GM19324 (cell line): ENCODE measurements around the gene OR2K2.
"Not testable (repeated sequence)": the region's sequence is repeated elsewhere in the genome, so short reads cannot be mapped to it uniquely, and the experiment has no call there.

Experiments
- ATAC-seq: cut with Tn5 transposase; IDR thresholded peaks from one replicate; pipeline ENCODE4 v1.9.1; 2021; ENCODE audit warnings: mild to moderate bottlenecking, moderate library complexity; ENCODE audit not compliant: unreplicated experiment, low FRiP score

OR2K2 gene

GRCh38 chr9:111298731-111299598 is 31.1 kb downstream of the OR2K2 start:
- no peak for ATAC-seq

- no peak for ATAC-seq
These were observed 31.9 kb downstream of the OR2K2 start for GRCh38 chr9:111298111-111298510.

GRCh38 chr9:111297066-111297824 is 32.8 kb downstream of the OR2K2 start:
- no peak for ATAC-seq

GRCh38 chr9:111294691-111295451 is 35.2 kb downstream of the OR2K2 start:
- no peak for ATAC-seq

DNA sequence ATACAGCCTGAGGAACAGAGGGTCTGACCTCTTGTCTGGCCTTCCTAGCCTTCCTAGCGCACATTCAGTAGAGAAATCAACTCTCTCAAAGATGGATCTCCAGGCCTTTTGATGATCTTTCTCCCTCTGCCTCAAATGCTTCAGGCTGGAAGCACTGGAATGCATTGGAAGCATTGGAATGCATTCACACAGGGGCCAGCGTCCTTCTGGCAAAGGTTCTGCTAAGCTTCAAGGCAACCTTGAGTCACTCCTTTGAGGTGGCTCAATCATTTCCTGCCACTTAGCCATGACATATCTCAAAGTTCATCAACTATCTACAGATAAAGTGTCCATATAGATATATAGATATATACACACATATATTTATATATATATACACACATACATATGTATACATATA is 42.9 kb downstream of the OR2K2 start:
- no peak for ATAC-seq

- no peak for ATAC-seq
These were observed 45.3 kb downstream of the OR2K2 start for GRCh38 chr9:111284703-111285102.

DNA sequence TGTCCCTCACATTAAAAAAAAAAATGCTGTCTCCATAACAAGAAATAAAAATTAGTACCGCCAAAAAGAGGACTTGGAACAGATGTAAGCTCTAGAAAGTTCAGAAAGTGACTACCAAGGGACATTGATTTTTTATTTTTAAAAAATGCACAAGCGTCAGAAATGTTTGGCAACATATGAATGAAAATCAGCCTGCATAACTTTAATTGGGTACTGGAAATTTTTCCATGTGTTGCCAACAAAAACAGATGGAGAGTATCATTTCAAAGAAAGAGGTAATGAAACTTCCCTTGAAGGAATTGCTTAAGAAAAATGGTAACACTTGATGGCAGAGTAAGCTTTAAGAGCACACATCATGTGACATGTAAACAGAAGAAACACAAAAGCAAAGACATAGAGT is 47.2 kb downstream of the OR2K2 start:
- no peak for ATAC-seq

DNA sequence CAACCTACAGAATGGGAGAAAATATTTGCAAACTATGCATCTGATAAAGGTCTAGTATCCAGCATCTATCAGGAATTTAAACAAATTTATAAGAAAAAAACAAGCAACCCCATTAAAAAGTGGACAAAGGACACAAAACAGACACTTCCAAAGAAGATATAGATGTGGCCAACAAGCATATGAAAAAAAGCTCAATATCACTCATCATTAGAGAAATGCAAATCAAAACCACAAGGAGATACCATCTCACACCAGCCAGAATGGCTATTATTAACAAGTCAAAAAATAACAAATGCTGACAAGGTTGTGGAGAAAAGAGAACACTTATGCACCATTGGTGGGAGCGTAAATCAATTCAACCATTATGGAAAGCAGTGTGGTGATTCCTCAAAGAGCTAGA is 49.2 kb downstream of the OR2K2 start:
- not testable (repeated sequence) for ATAC-seq
